Measurements from ENCODE around the gene CD177. TPM values are rescaled to one million over a fixed set of nuclear protein-coding genes. Genes with fewer than 3 reads are reported as not detected.

The CD177 gene
- 1 to 10 TPM in 2 of 4 donors, under 1 TPM in 1, not detected in 1; 0.24 to 1.3 (median 1.1) TPM for total RNA-seq

GRCh38 chr19:43353606-43354304 is at the start of gene CD177:
Gene CD177 (plus strand): TSS chr19:43353686. CDS start chr19:43353715, 29 bp downstream.
- Histone ChIP-seq H3K4me3 (no peak within 1 kb of the TSS), H3K9me3 (no peaks in the 10 kb centered on the region), H3K36me3 (no peaks in the 10 kb centered on the region), H3K4me1 (no peaks in the 10 kb centered on the region), H3K27me3 (peaks cover 0 to 4% of the 10 kb centered on the region in 2 donors), H3K27ac (no peak within 1 kb of the TSS)
- DNase-seq: no peak
- TF ChIP-seq POLR2A (IDR thresholded peaks at IDR 0.05): no peak
- TF ChIP-seq, protein P1, sequence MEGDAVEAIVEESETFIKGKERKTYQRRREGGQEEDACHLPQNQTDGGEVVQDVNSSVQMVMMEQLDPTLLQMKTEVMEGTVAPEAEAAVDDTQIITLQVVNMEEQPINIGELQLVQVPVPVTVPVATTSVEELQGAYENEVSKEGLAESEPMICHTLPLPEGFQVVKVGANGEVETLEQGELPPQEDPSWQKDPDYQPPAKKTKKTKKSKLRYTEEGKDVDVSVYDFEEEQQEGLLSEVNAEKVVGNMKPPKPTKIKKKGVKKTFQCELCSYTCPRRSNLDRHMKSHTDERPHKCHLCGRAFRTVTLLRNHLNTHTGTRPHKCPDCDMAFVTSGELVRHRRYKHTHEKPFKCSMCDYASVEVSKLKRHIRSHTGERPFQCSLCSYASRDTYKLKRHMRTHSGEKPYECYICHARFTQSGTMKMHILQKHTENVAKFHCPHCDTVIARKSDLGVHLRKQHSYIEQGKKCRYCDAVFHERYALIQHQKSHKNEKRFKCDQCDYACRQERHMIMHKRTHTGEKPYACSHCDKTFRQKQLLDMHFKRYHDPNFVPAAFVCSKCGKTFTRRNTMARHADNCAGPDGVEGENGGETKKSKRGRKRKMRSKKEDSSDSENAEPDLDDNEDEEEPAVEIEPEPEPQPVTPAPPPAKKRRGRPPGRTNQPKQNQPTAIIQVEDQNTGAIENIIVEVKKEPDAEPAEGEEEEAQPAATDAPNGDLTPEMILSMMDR (IDR thresholded peaks at IDR 0.05): no peak
- intact Hi-C loops (cut with DNase I; ENCODE audit: low total_unique reads): no loop called here

GRCh38 chr19:43305642-43306041 is 47.8 kb upstream of the CD177 start:
- intact Hi-C loops (cut with DNase I; ENCODE audit: low total_unique reads): no loop called here
- Histone ChIP-seq H3K4me3 (no peak overlapping the region), H3K4me1 (no peaks in the 10 kb centered on the region), H3K9me3 (no peaks in the 10 kb centered on the region), H3K36me3 (no peaks in the 10 kb centered on the region), H3K27me3 (no peaks in the 10 kb centered on the region), H3K27ac (no peak overlapping the region)
- no peak for DNase-seq
- no peak for TF ChIP-seq POLR2A (IDR thresholded peaks at IDR 0.05)
- TF ChIP-seq, protein P1 (IDR thresholded peaks at IDR 0.05): no peak

- H3K27ac ChIP-seq: no peak overlapping the region
- intact Hi-C loops (cut with DNase I; ENCODE audit: low total_unique reads): no loop called here
- H3K36me3 ChIP-seq: no peaks in the 10 kb centered on the region
- no peaks in the 10 kb centered on the region for H3K4me1 ChIP-seq
- no peak overlapping the region for H3K4me3 ChIP-seq
- H3K9me3 ChIP-seq: no peaks in the 10 kb centered on the region
- TF ChIP-seq, protein P1 (IDR thresholded peaks at IDR 0.05): no peak
- no peak for TF ChIP-seq POLR2A (IDR thresholded peaks at IDR 0.05)
- H3K27me3 ChIP-seq: no peaks in the 10 kb centered on the region
- DNase-seq: no peak
These were observed 47.4 kb upstream of the CD177 start for GRCh38 chr19:43306097-43306496.

DNA sequence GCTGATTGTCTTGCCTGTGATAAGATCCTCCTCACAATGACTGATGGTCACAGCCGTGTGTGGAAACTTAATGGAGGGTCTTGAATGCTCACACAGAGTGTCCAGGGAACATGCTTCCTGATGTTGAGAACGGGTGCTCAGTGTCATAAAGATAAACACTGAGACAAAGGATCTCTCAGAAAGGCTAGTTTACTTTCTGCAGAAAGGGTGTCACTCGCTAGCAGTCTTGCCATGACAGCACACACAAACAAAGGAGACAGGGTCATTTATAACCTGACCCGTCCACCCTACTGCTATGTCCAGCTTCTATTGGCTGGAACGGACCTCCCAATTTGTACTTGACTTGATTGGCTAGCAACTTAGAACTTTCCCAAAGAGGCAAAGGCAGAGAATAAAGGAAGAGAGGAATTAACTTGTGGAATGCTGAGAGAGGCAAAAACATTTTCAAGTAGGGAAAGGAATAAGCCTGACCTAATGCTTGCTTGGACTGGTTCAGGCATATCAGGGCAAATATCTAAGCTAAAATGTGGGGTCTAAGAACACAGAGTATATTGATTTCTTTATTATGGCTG is 45.2 kb upstream of the CD177 start:
- TF ChIP-seq, protein P1 (IDR thresholded peaks at IDR 0.05): no peak
- TF ChIP-seq POLR2A (IDR thresholded peaks at IDR 0.05): no peak
- Histone ChIP-seq H3K4me3 (no peak overlapping the region), H3K4me1 (no peaks in the 10 kb centered on the region), H3K9me3 (no peaks in the 10 kb centered on the region), H3K27ac (no peak overlapping the region), H3K27me3 (no peaks in the 10 kb centered on the region), H3K36me3 (no peaks in the 10 kb centered on the region)
- intact Hi-C loops (cut with DNase I; ENCODE audit: low total_unique reads): no loop called here
- no peak for DNase-seq

DNA sequence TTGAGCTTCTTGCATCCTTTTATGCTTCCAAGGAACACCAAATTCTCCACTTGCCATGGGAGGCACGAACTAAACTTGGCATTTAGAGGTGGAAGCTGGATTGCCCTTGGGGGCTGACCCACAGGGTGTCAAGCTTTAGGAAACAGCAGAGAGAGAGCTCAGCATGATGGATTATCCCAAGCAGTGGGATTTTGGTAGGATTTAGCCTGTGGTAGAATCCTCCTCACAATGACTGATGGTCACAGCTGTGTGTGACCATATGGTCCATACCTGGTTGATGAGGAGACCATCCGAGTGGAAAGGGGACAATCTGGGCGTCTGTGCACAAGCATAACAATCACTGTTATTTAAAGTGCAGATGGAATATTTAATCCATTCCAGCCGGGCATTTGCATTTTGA is 44.0 kb upstream of the CD177 start:
- Histone ChIP-seq H3K4me1 (no peaks in the 10 kb centered on the region), H3K4me3 (no peak overlapping the region), H3K27me3 (no peaks in the 10 kb centered on the region), H3K36me3 (no peaks in the 10 kb centered on the region), H3K9me3 (no peaks in the 10 kb centered on the region), H3K27ac (no peak overlapping the region)
- TF ChIP-seq, protein P1 (IDR thresholded peaks at IDR 0.05): no peak
- TF ChIP-seq POLR2A (IDR thresholded peaks at IDR 0.05): no peak
- no peak for DNase-seq
- intact Hi-C loops (cut with DNase I; ENCODE audit: low total_unique reads): no loop called here

Measured in uterus (tissue), 4 donors.